ENCODE data around the gene HAPLN1. TPM values are rescaled to one million over a fixed set of nuclear protein-coding genes. Genes with fewer than 3 reads are reported as not detected.

HAPLN1 gene
- total RNA-seq, 8 experiments from 2014 or later, result 0.04 to 10.5 (median 2.6) TPM; not detected in 2

- ATAC-seq (replicated peaks in 6 of 8), result no peak
- Histone ChIP-seq H3K27ac (no peak overlapping the region), H3K4me3 (no peak overlapping the region), H3K4me1 (replicated peaks in 1 of 2) (no peaks in the 10 kb centered on the region)
- 27 to 100% (median 78%) methylated on average over 2 to 3 of the region's 3 CpGs; no CpG with 5 or more reads in 1 of the 10 experiments for WGBS, 10 experiments
- in situ Hi-C loops (cut with MboI; ENCODE audit: low pct_unique_long_range_greater_than_20kb in 2 of 9, low sequenced_read_pairs in 9 of 9, unreplicated experiment in 9 of 9), result no loop called here
These were observed 58.1 kb downstream of the HAPLN1 start for GRCh38 chr5:83662558-83662957.

GRCh38 chr5:83657807-83658525, 62.7 kb downstream of the HAPLN1 start:
- no peak overlapping the region for H3K27ac ChIP-seq
- H3K4me1 ChIP-seq (replicated peaks in 1 of 2), result no peaks in the 10 kb centered on the region
- 9 to 100% (median 100%) methylated on average over 1 of the region's 1 CpG; no CpG with 5 or more reads in 1 of the 10 experiments for WGBS, 10 experiments
- no peak overlapping the region for H3K4me3 ChIP-seq
- in situ Hi-C loops (cut with MboI; ENCODE audit: low pct_unique_long_range_greater_than_20kb in 2 of 9, low sequenced_read_pairs in 9 of 9, unreplicated experiment in 9 of 9), result no loop called here
- no peak for ATAC-seq (replicated peaks in 6 of 8)

GRCh38 chr5:83654427-83654994, 66.1 kb downstream of the HAPLN1 start:
- in situ Hi-C loops (cut with MboI; ENCODE audit: low pct_unique_long_range_greater_than_20kb in 2 of 9, low sequenced_read_pairs in 9 of 9, unreplicated experiment in 9 of 9), result no loop called here
- ATAC-seq (replicated peaks in 6 of 8), result no peak
- Histone ChIP-seq H3K27ac (no peak overlapping the region), H3K4me3 (no peak overlapping the region), H3K4me1 (replicated peaks in 1 of 2) (no peaks in the 10 kb centered on the region)
- 20 to 91% (median 83%) methylated on average over 1 of the region's 1 CpG; no CpG with 5 or more reads in 5 of the 10 experiments for WGBS, 10 experiments

GRCh38 chr5:83653669-83654068, 67.0 kb downstream of the HAPLN1 start:
- Histone ChIP-seq H3K27ac (no peak overlapping the region), H3K4me1 (replicated peaks in 1 of 2) (no peaks in the 10 kb centered on the region), H3K4me3 (no peak overlapping the region)
- no peak for ATAC-seq (replicated peaks in 6 of 8)
- in situ Hi-C loops (cut with MboI; ENCODE audit: low pct_unique_long_range_greater_than_20kb in 2 of 9, low sequenced_read_pairs in 9 of 9, unreplicated experiment in 9 of 9), result no loop called here
- WGBS, 10 experiments, result 5 to 100% (median 51%) methylated on average over 1 to 2 of the region's 2 CpGs; no CpG with 5 or more reads in 2 of the 10 experiments

- in situ Hi-C loops (cut with MboI; ENCODE audit: low pct_unique_long_range_greater_than_20kb in 2 of 9, low sequenced_read_pairs in 9 of 9, unreplicated experiment in 9 of 9), result no loop called here
- WGBS, 10 experiments, result 17 to 91% (median 43%) methylated on average over 1 of the region's 1 CpG; no CpG with 5 or more reads in 3 of the 10 experiments
- peak in 1 of 8 experiments; percentile 25 for ATAC-seq (replicated peaks in 6 of 8)
- H3K4me1 ChIP-seq (replicated peaks in 1 of 2), result peaks cover 0 to 8% of the 10 kb centered on the region in 2 donors
- H3K27ac ChIP-seq, result no peak overlapping the region
- no peak overlapping the region for H3K4me3 ChIP-seq
These were observed 74.7 kb downstream of the HAPLN1 start for GRCh38 chr5:83645936-83646335.

GRCh38 chr5:83644301-83644700, 76.4 kb downstream of the HAPLN1 start:
- in situ Hi-C loops (cut with MboI; ENCODE audit: low pct_unique_long_range_greater_than_20kb in 2 of 9, low sequenced_read_pairs in 9 of 9, unreplicated experiment in 9 of 9), result no loop called here
- Histone ChIP-seq H3K4me3 (no peak overlapping the region), H3K27ac (no peak overlapping the region), H3K4me1 (replicated peaks in 1 of 2) (peaks cover 0 to 8% of the 10 kb centered on the region in 2 donors)
- no peak for ATAC-seq (replicated peaks in 6 of 8)
- WGBS, 10 experiments, result 60 to 100% (median 94%) methylated on average over 1 to 13 of the region's 14 CpGs; no CpG with 5 or more reads in 1 of the 10 experiments

GRCh38 chr5:83641946-83642345, 78.7 kb downstream of the HAPLN1 start:
- peaks cover 0 to 8% of the 10 kb centered on the region in 2 donors for H3K4me1 ChIP-seq (replicated peaks in 1 of 2)
- in situ Hi-C loops (cut with MboI; ENCODE audit: low pct_unique_long_range_greater_than_20kb in 2 of 9, low sequenced_read_pairs in 9 of 9, unreplicated experiment in 9 of 9), result no loop called here

GRCh38 chr5:83639911-83640310, 80.7 kb downstream of the HAPLN1 start:
- H3K27ac ChIP-seq, result no peak overlapping the region
- WGBS, 10 experiments, result 29 to 100% (median 89%) methylated on average over 1 of the region's 1 CpG; no CpG with 5 or more reads in 1 of the 10 experiments
- peaks cover 0 to 8% of the 10 kb centered on the region in 2 donors for H3K4me1 ChIP-seq (replicated peaks in 1 of 2)
- in situ Hi-C loops (cut with MboI; ENCODE audit: low pct_unique_long_range_greater_than_20kb in 2 of 9, low sequenced_read_pairs in 9 of 9, unreplicated experiment in 9 of 9), result no loop called here
- no peak overlapping the region for H3K4me3 ChIP-seq
- no peak for ATAC-seq (replicated peaks in 6 of 8)

More at GRCh38 chr5:83641946-83642345, 78.7 kb downstream of the HAPLN1 start:
- Histone ChIP-seq H3K27ac (no peak overlapping the region), H3K4me3 (no peak overlapping the region)
- 49 to 100% (median 72%) methylated on average over 2 to 3 of the region's 3 CpGs for WGBS, 10 experiments
- no peak for ATAC-seq (replicated peaks in 6 of 8)

GRCh38 chr5:83636156-83636555, 84.5 kb downstream of the HAPLN1 start:
- 5 to 100% (median 84%) methylated on average over 1 to 6 of the region's 6 CpGs; no CpG with 5 or more reads in 1 of the 10 experiments for WGBS, 10 experiments
- in situ Hi-C loops (cut with MboI; ENCODE audit: low pct_unique_long_range_greater_than_20kb in 2 of 9, low sequenced_read_pairs in 9 of 9, unreplicated experiment in 9 of 9), result no loop called here
- no peak for ATAC-seq (replicated peaks in 6 of 8)
- H3K4me3 ChIP-seq, result no peak overlapping the region
- H3K27ac ChIP-seq, result no peak overlapping the region
- no peaks in the 10 kb centered on the region for H3K4me1 ChIP-seq (replicated peaks in 1 of 2)

- Histone ChIP-seq H3K27ac (no peak overlapping the region), H3K4me3 (no peak overlapping the region), H3K4me1 (replicated peaks in 1 of 2) (no peaks in the 10 kb centered on the region)
- in situ Hi-C loops (cut with MboI; ENCODE audit: low pct_unique_long_range_greater_than_20kb in 2 of 9, low sequenced_read_pairs in 9 of 9, unreplicated experiment in 9 of 9), result no loop called here
- WGBS, 10 experiments, result 71 to 100% (median 88%) methylated on average over 1 to 2 of the region's 2 CpGs; no CpG with 5 or more reads in 1 of the 10 experiments
- ATAC-seq (replicated peaks in 6 of 8), result no peak
These were observed 87.4 kb downstream of the HAPLN1 start for GRCh38 chr5:83633285-83633684.

GRCh38 chr5:83632874-83633273, 87.8 kb downstream of the HAPLN1 start:
- Histone ChIP-seq H3K4me1 (replicated peaks in 1 of 2) (no peaks in the 10 kb centered on the region), H3K4me3 (no peak overlapping the region), H3K27ac (no peak overlapping the region)
- ATAC-seq (replicated peaks in 6 of 8), result no peak
- 0 to 70% (median 57%) methylated on average over 1 to 4 of the region's 4 CpGs; no CpG with 5 or more reads in 2 of the 10 experiments for WGBS, 10 experiments
- in situ Hi-C loops (cut with MboI; ENCODE audit: low pct_unique_long_range_greater_than_20kb in 2 of 9, low sequenced_read_pairs in 9 of 9, unreplicated experiment in 9 of 9), result no loop called here

GRCh38 chr5:83628360-83628759, 92.3 kb downstream of the HAPLN1 start:
- WGBS, 10 experiments, result 0 to 100% (median 53%) methylated on average over 1 to 2 of the region's 2 CpGs; no CpG with 5 or more reads in 2 of the 10 experiments
- Histone ChIP-seq H3K27ac (no peak overlapping the region), H3K4me3 (no peak overlapping the region), H3K4me1 (replicated peaks in 1 of 2) (no peaks in the 10 kb centered on the region)
- in situ Hi-C loops (cut with MboI; ENCODE audit: low pct_unique_long_range_greater_than_20kb in 2 of 9, low sequenced_read_pairs in 9 of 9, unreplicated experiment in 9 of 9), result no loop called here
- ATAC-seq (replicated peaks in 6 of 8), result no peak

- ATAC-seq (replicated peaks in 6 of 8), result no peak
- in situ Hi-C loops (cut with MboI; ENCODE audit: low pct_unique_long_range_greater_than_20kb in 2 of 9, low sequenced_read_pairs in 9 of 9, unreplicated experiment in 9 of 9), result no loop called here
- H3K4me3 ChIP-seq, result no peak overlapping the region
- no peaks in the 10 kb centered on the region for H3K4me1 ChIP-seq (replicated peaks in 1 of 2)
- no peak overlapping the region for H3K27ac ChIP-seq
These were observed 105.8 kb downstream of the HAPLN1 start for GRCh38 chr5:83614841-83615240.
